HTR-8/SVneo (cell line): ENCODE results near the gene ZNF284.
A peak's percentile ranks its signal among the peaks of the same experiment; 100 is the strongest.

Experiments
- DNase-seq: peaks from one replicate; pipeline ENCODE4 v3.0.0; 2011; ENCODE audit warnings: low spot score, mixed read lengths; ENCODE audit not compliant: insufficient read length
- FAIRE-seq: peaks from 2 replicates; lab custom pipeline; 2011; peaks lifted over from hg19 to GRCh38; lab: Jason Lieb, UNC

ZNF284 gene

GRCh38 chr19:44071824-44072542 lies at the start of gene ZNF284:
Gene ZNF284 (plus strand): TSS chr19:44072159. CDS start chr19:44076390, 4,231 bp downstream.
- FAIRE-seq = peak; percentile 97

GRCh38 chr19:44024900-44025216 lies 47.1 kb upstream of the ZNF284 start:
- FAIRE-seq = no peak

More at GRCh38 chr19:44071824-44072542, at the start of gene ZNF284:
- DNase-seq = peak; percentile 94

GRCh38 chr19:44025217-44025936 lies 46.6 kb upstream of the ZNF284 start, which contains the start of gene ZNF222:
Gene ZNF222 (plus strand): TSS chr19:44025379. CDS start chr19:44025437, 58 bp downstream.
- peak; percentile 79 for DNase-seq
- FAIRE-seq = peak; percentile 44

More at GRCh38 chr19:44024900-44025216, 47.1 kb upstream of the ZNF284 start:
- no peak for DNase-seq

- DNase-seq = no peak
- FAIRE-seq = no peak
Observed at GRCh38 chr19:44026622-44027021, 45.3 kb upstream of the ZNF284 start.

- DNase-seq (no peak), FAIRE-seq (no peak)
Observed at GRCh38 chr19:44032001-44032610, 39.9 kb upstream of the ZNF284 start.

GRCh38 chr19:44042147-44042546 lies 29.8 kb upstream of the ZNF284 start:
- DNase-seq = no peak
- no peak for FAIRE-seq

GRCh38 chr19:44050740-44051649 lies 21.0 kb upstream of the ZNF284 start:
- no peak for FAIRE-seq
- no peak for DNase-seq

GRCh38 chr19:44051650-44052402 lies 20.1 kb upstream of the ZNF284 start, which contains the start of gene ZNF223:
Gene ZNF223 (plus strand): TSS chr19:44052036. CDS start chr19:44055177, 3,141 bp downstream.
- FAIRE-seq (peak; percentile 91), DNase-seq (peak; percentile 97)

- DNase-seq (no peak), FAIRE-seq (no peak)
Observed at GRCh38 chr19:44055870-44056269, 16.1 kb upstream of the ZNF284 start.

GRCh38 chr19:44059229-44059628 lies 12.7 kb upstream of the ZNF284 start:
- DNase-seq (no peak), FAIRE-seq (peak; percentile 73)

GRCh38 chr19:44061038-44061437 lies 10.9 kb upstream of the ZNF284 start:
- FAIRE-seq (no peak), DNase-seq (no peak)

GRCh38 chr19:44066305-44066704 lies 5.7 kb upstream of the ZNF284 start:
- DNase-seq (no peak), FAIRE-seq (no peak)

GRCh38 chr19:44069415-44069814 lies 2.5 kb upstream of the ZNF284 start:
- FAIRE-seq (no peak), DNase-seq (no peak)

GRCh38 chr19:44072543-44073401 lies 813 bp downstream of the ZNF284 start:
- FAIRE-seq (no peak), DNase-seq (no peak)

GRCh38 chr19:44076325-44076724 lies 4.4 kb downstream of the ZNF284 start:
- DNase-seq = no peak
- FAIRE-seq = no peak

GRCh38 chr19:44092108-44092507 lies 20.1 kb downstream of the ZNF284 start:
- no peak for FAIRE-seq
- no peak for DNase-seq

- peak; percentile 93 for DNase-seq
- FAIRE-seq = peak; percentile 79
Observed at GRCh38 chr19:44093931-44094765, 22.2 kb downstream of the ZNF284 start, which contains the start of gene ZNF224. Gene ZNF224 (plus strand): TSS chr19:44094361. CDS start chr19:44097874, 3,513 bp downstream.
